Common myeloid progenitor, CD34-positive (primary cell): ENCODE results near the gene ADGRD2.

ENCODE experiments used
- CTCF ChIA-PET: fragments of 350-600 bp; sonication (Branson Sonifier 250); formaldehyde crosslinking; loops from one replicate; lab custom pipeline; 2021; ENCODE audit warnings: antibody characterized with exemption; lab: Charles Lee
- POLR2A ChIA-PET: fragments of 350-600 bp; sonication (Branson Sonifier 250); formaldehyde crosslinking; loops from one replicate; lab custom pipeline; 2021; ENCODE audit warnings: antibody characterized with exemption; lab: Charles Lee
- DNase-seq, 3 donors: peaks; one replicate each; pipeline versions ENCODE4 v3.0.0 to v3.0.0-alpha.2; 2013
- H3K27ac ChIP-seq, 2 experiments: 1 replicate in 1 of 2; 2 replicates in 1 of 2; pipeline ENCODE4 v1.7.0; 2013; ENCODE audit warnings: inconsistent platforms in 2 of 2, low read length in 2 of 2, mild to moderate bottlenecking in 2 of 2, low read depth in 1 of 2, moderate library complexity in 1 of 2; ENCODE audit not compliant: severe bottlenecking in 2 of 2, insufficient read depth in 1 of 2, poor library complexity in 1 of 2
- H3K27me3 ChIP-seq, 5 experiments: replicated peaks in 2 of 5; 1 replicate in 3 of 5; 2 replicates in 2 of 5; pipeline versions ENCODE4 v1.6.1 to v1.7.0; 2013; ENCODE audit warnings: low read length in 4 of 5, mild to moderate bottlenecking in 2 of 5, moderate library complexity in 2 of 5, inconsistent platforms in 1 of 5; ENCODE audit not compliant: insufficient read depth in 5 of 5, control insufficient read depth in 4 of 5
- H3K36me3 ChIP-seq, 4 experiments: 1 replicate in 2 of 4; 2 replicates in 2 of 4; pipeline versions ENCODE4 v1.6.1 to v1.7.0; 2013; ENCODE audit warnings: low read length in 3 of 4, control low read depth in 1 of 4, mild to moderate bottlenecking in 1 of 4; ENCODE audit not compliant: control insufficient read depth in 4 of 4, insufficient read depth in 4 of 4
- H3K4me1 ChIP-seq, 4 experiments: 1 replicate in 3 of 4; 2 replicates in 1 of 4; pipeline versions ENCODE4 v1.6.1 to v1.7.1; 2013; ENCODE audit warnings: low read length in 3 of 4, mild to moderate bottlenecking in 3 of 4, control low read depth in 1 of 4, inconsistent platforms in 1 of 4, moderate library complexity in 1 of 4; ENCODE audit not compliant: control insufficient read depth in 4 of 4, insufficient read depth in 4 of 4; ENCODE audit errors: control extremely low read depth in 1 of 4
- H3K4me3 ChIP-seq, 7 experiments: 1 replicate in 4 of 7; 2 replicates in 3 of 7; pipeline versions ENCODE4 v1.5.1 to v1.7.0; 2013; ENCODE audit warnings: mild to moderate bottlenecking in 7 of 7, low read length in 6 of 7, moderate library complexity in 6 of 7, inconsistent platforms in 2 of 7, low read depth in 2 of 7, control low read depth in 1 of 7; ENCODE audit not compliant: insufficient read depth in 4 of 7, control insufficient read depth in 1 of 7; ENCODE audit errors: extremely low read depth in 1 of 7
- H3K9me3 ChIP-seq, 5 experiments: 1 replicate in 4 of 5; 2 replicates in 1 of 5; pipeline versions ENCODE4 v1.6.1 to v1.7.1; 2013; ENCODE audit warnings: low read length in 4 of 5, mild to moderate bottlenecking in 2 of 5, inconsistent platforms in 1 of 5, low read depth in 1 of 5, moderate library complexity in 1 of 5; ENCODE audit not compliant: control insufficient read depth in 4 of 5, insufficient read depth in 2 of 5; ENCODE audit errors: control extremely low read depth in 1 of 5
- WGBS: methylation state at CpG from one replicate; pipeline ENCODE4 v1.1.5; 2013; ENCODE audit not compliant: insufficient coverage; 5-methylcytosine and 5-hydroxymethylcytosine counted together

Gene ADGRD2

GRCh38 chr9:124414612-124415011 is 35.6 kb upstream of the ADGRD2 start:
- POLR2A ChIA-PET, result no interaction called here
- Histone ChIP-seq H3K9me3 (no peaks in the 10 kb centered on the region), H3K27ac (peak overlapping the region; percentile 65 to 90), H3K4me1 (peaks cover 6 to 11% (median 9%) of the 10 kb centered on the region in 4 experiments), H3K27me3 (no peaks in the 10 kb centered on the region), H3K36me3 (peaks cover 6 to 32% (median 26%) of the 10 kb centered on the region in 4 experiments), H3K4me3 (peak overlapping the region; percentile 83 to 98 (median 96))
- WGBS, result 16% methylated on average over 13 of the region's 13 CpGs
- CTCF ChIA-PET, result interaction anchor here (0.7 to 2.0 kb wide), 6 partner anchors 14 to 291 kb away, joined by 3 to 5 read pairs (median 3); no protein-coding TSS in a partner anchor
- no peak for DNase-seq

GRCh38 chr9:124415102-124415851 is 35.0 kb upstream of the ADGRD2 start, which contains the start of gene PSMB7:
PSMB7 (minus strand) TSS chr9:124415442; CDS start chr9:124415425, 17 bp downstream.
- peak within 1 kb of the TSS; percentile 83 to 98 (median 96) for H3K4me3 ChIP-seq
- H3K4me1 ChIP-seq, result peaks cover 6 to 13% (median 10%) of the 10 kb centered on the region in 4 experiments
- H3K36me3 ChIP-seq, result peaks cover 6 to 32% (median 26%) of the 10 kb centered on the region in 4 experiments
- no peaks in the 10 kb centered on the region for H3K9me3 ChIP-seq
- ChIA-PET CTCF (interaction anchor here (0.7 to 6.7 kb wide), 6 partner anchors 25 to 290 kb away, joined by 3 to 51 read pairs (median 3); partner anchors contain the start of gene ADGRD2), POLR2A (no interaction called here)
- peak within 1 kb of the TSS; percentile 65 to 90 for H3K27ac ChIP-seq
- peak; percentile 98 to 99 (median 98) for DNase-seq
- no peaks in the 10 kb centered on the region for H3K27me3 ChIP-seq
- WGBS, result 6% methylated on average over 38 of the region's 41 CpGs

GRCh38 chr9:124415852-124416484 is 34.3 kb upstream of the ADGRD2 start:
- H3K4me3 ChIP-seq, result peak overlapping the region in 5 of 7 experiments; percentile 83 to 98 (median 96)
- ChIA-PET POLR2A (no interaction called here), CTCF (interaction anchor here (0.5 to 6.7 kb wide), 6 partner anchors 11 to 117 kb away, joined by 3 to 51 read pairs (median 3); partner anchors contain the start of gene ADGRD2)
- peaks cover 6 to 14% (median 11%) of the 10 kb centered on the region in 4 experiments for H3K4me1 ChIP-seq
- no peaks in the 10 kb centered on the region for H3K9me3 ChIP-seq
- H3K27me3 ChIP-seq, result no peaks in the 10 kb centered on the region
- 98% methylated on average over 10 of the region's 17 CpGs for WGBS
- H3K36me3 ChIP-seq, result peaks cover 6 to 26% (median 21%) of the 10 kb centered on the region in 4 experiments
- H3K27ac ChIP-seq, result no peak overlapping the region
- peak; percentile 8 to 27 (median 25) for DNase-seq

DNA sequence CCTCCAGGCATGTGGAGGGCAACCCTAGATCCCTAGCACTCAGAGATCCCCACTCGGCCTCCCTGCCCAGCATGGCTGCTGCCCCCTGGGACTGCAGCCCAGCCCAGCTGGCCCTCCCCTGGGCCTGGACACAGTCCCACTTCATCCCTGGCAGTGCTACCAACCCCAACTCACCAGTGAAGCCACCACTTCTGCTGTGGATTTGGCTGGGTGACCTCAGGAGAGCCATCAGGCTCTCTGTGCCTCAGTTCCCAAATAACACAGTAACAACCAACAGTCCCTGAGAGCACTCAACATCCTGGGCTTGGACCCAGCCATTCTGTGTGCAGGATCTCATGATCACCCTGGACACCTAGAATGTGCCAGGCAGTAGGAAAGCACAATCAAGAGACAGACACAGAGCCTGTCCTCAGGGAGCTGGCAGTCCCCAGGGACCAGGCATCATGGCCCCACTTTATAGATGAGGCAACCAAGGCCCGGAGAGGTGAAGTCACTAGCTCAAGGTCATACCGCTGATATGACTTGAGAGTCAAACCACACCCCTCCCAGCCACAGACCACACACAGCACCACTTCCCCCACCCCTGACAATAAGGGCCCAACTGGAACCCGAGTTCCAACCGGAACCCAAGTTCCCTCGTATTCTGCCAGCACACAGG is 30.3 kb upstream of the ADGRD2 start:
- ChIA-PET POLR2A (no interaction called here), CTCF (interaction anchor here (0.6 to 6.7 kb wide), 17 partner anchors 9 to 171 kb away, joined by 3 to 79 read pairs (median 6); partner anchors contain the start of gene ADGRD2)
- Histone ChIP-seq H3K27me3 (no peaks in the 10 kb centered on the region), H3K4me3 (no peak overlapping the region), H3K4me1 (peaks cover 0 to 4% (median 2%) of the 10 kb centered on the region in 4 experiments), H3K36me3 (no peaks in the 10 kb centered on the region), H3K27ac (no peak overlapping the region), H3K9me3 (no peaks in the 10 kb centered on the region)
- WGBS, result 62% methylated on average over 4 of the region's 6 CpGs
- peak in 1 of 3 donors; percentile 13 for DNase-seq

GRCh38 chr9:124420991-124421543 is 29.2 kb upstream of the ADGRD2 start:
- Histone ChIP-seq H3K27ac (no peak overlapping the region), H3K36me3 (no peaks in the 10 kb centered on the region), H3K4me1 (peaks cover 0 to 4% (median 2%) of the 10 kb centered on the region in 4 experiments), H3K4me3 (no peak overlapping the region), H3K27me3 (no peaks in the 10 kb centered on the region), H3K9me3 (no peaks in the 10 kb centered on the region)
- 74% methylated on average over 6 of the region's 7 CpGs for WGBS
- DNase-seq, result peak; percentile 31 to 77 (median 68)
- POLR2A ChIA-PET, result no interaction called here
- CTCF ChIA-PET, result interaction anchor here (1.1 to 6.7 kb wide), 16 partner anchors 10 to 119 kb away, joined by 3 to 79 read pairs (median 6); partner anchors contain the start of gene ADGRD2

DNA sequence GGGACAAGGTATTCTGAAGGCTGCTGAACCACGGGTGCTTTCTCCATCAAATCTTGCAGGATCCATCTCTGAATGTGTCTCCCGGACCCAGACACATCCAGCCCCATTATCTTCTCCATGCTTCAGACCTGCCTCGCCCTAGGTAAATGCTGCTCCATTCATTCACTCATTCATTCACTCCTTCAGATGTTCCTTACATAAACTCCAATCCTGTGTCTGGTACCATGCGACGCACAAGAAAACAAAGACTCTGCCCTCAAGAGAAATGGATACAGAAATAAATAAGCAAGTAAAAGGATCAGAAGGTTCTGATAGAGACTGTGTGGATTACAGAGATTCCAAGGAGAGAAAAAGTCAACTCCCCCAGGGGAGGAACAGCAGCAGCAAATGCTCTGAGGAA is 27.1 kb upstream of the ADGRD2 start:
- Histone ChIP-seq H3K4me1 (peaks cover 0 to 4% (median 2%) of the 10 kb centered on the region in 4 experiments), H3K9me3 (no peaks in the 10 kb centered on the region), H3K36me3 (no peaks in the 10 kb centered on the region), H3K4me3 (no peak overlapping the region), H3K27ac (no peak overlapping the region), H3K27me3 (no peaks in the 10 kb centered on the region)
- CTCF ChIA-PET, result no interaction called here
- 93% methylated on average over 5 of the region's 5 CpGs for WGBS
- POLR2A ChIA-PET, result no interaction called here
- no peak for DNase-seq
